GM23338 (cell line): ENCODE measurements around the gene GRIP2.

Experiments
- CTCF ChIP-seq, 2 experiments: fragments of 200-600 bp in 1 of 2; sonication (generic) in 1 of 2; conservative IDR thresholded peaks; 2 replicates each; pipeline versions ENCODE4 v1.5.1 to v1.6.1; 2016 to 2017; ENCODE audit warnings: antibody characterized with exemption in 2 of 2, low read depth in 2 of 2, mild to moderate bottlenecking in 2 of 2, moderate library complexity in 1 of 2
- EZH2 ChIP-seq: fragments of 200-600 bp; sonication (generic); IDR thresholded peaks from one replicate; pipeline ENCODE4 v1.8.0; 2017; ENCODE audit warnings: antibody characterized with exemption, mild to moderate bottlenecking, low read depth; ENCODE audit not compliant: unreplicated experiment
- POLR2AphosphoS5 ChIP-seq: IDR thresholded peaks from 2 replicates; pipeline ENCODE4 v1.6.1; 2016; ENCODE audit warnings: antibody characterized with exemption, low read depth
- ZNF114 ChIP-seq: fragments of 250-450 bp; sonication (Bioruptor Pico); IDR thresholded peaks from 2 replicates; pipeline ENCODE4 v1.5.0; 2020; ENCODE audit warnings: mild to moderate bottlenecking, moderate library complexity

GRCh38 chr3:14448063-14448462, 92.1 kb downstream of the GRIP2 start:
- no peak for TF ChIP-seq EZH2
- TF ChIP-seq POLR2AphosphoS5: no peak
- no peak for TF ChIP-seq CTCF (conservative IDR thresholded peaks at IDR 0.05; ENCODE audit: low read depth in 2 of 2)
- no peak for TF ChIP-seq ZNF114 (CRISPR knock-in tag)
